B cell (primary cell): ENCODE data around the gene SLC2A13. TPM values are rescaled to one million over a fixed set of nuclear protein-coding genes. Genes with fewer than 3 reads are reported as not detected.

ENCODE experiments used
- ATAC-seq: fragments of 200-7000 bp; cut with Tn5 transposase; one replicate; pipeline ENCODE4 v1.10.0; 2021; ENCODE audit warnings: low read depth, mild to moderate bottlenecking, moderate number of reproducible peaks, moderate library complexity
- CTCF ChIA-PET: fragments of 350-600 bp; sonication (Branson Sonifier 250); formaldehyde crosslinking; loops from one replicate; lab custom pipeline; 2021; ENCODE audit warnings: antibody characterized with exemption, inconsistent platforms; lab: Charles Lee
- POLR2A ChIA-PET: fragments of 350-600 bp; sonication (Branson Sonifier 250); formaldehyde crosslinking; loops from one replicate; lab custom pipeline; 2021; ENCODE audit warnings: antibody characterized with exemption; lab: Charles Lee
- DNase-seq: peaks from one replicate; pipeline ENCODE4 v3.0.0; 2013
- H2AFZ ChIP-seq: 2 replicates; pipeline ENCODE4 v1.6.1; 2012; ENCODE audit warnings: mild to moderate bottlenecking, low read depth, low read length; ENCODE audit not compliant: insufficient read depth, poor library complexity, severe bottlenecking
- H3K27ac ChIP-seq, 2 donors: 1 replicate in 1 of 2; 2 replicates in 1 of 2; pipeline ENCODE4 v1.5.1; 2012 to 2013; ENCODE audit warnings: low read length in 2 of 2, mild to moderate bottlenecking in 2 of 2, moderate library complexity in 1 of 2
- H3K27me3 ChIP-seq, 4 experiments: fragments of 200-600 bp in 1 of 4; sonication (generic) in 1 of 4; replicated peaks in 1 of 4; 1 replicate in 2 of 4; 2 replicates in 2 of 4; pipeline versions ENCODE4 v1.6.1 to v1.7.0; 2013 to 2016; ENCODE audit warnings: low read length in 3 of 4, mild to moderate bottlenecking in 2 of 4, mixed read lengths in 1 of 4, moderate library complexity in 1 of 4; ENCODE audit not compliant: insufficient read depth in 4 of 4, control insufficient read depth in 3 of 4; ENCODE audit errors: control extremely low read depth in 1 of 4
- H3K36me3 ChIP-seq, 2 experiments: replicated peaks in 1 of 2; 1 replicate in 1 of 2; 2 replicates in 1 of 2; pipeline versions ENCODE4 v1.6.1 to v1.7.1; 2013; ENCODE audit warnings: low read length in 1 of 2; ENCODE audit not compliant: insufficient read depth in 2 of 2, control insufficient read depth in 1 of 2; ENCODE audit errors: control extremely low read depth in 1 of 2, extremely low read depth in 1 of 2
- H3K4me1 ChIP-seq, 2 donors: fragments of 200-600 bp in 1 of 2; sonication (generic) in 1 of 2; 1 replicate in 1 of 2; 2 replicates in 1 of 2; pipeline versions ENCODE4 v1.5.1 to v1.6.1; 2013 to 2017; ENCODE audit warnings: low read length in 2 of 2; ENCODE audit not compliant: control insufficient read depth in 2 of 2, insufficient read depth in 2 of 2
- H3K4me2 ChIP-seq: replicated peaks from 2 replicates; pipeline ENCODE3; 2012; ENCODE audit warnings: mild to moderate bottlenecking, low read depth, low read length; ENCODE audit not compliant: poor library complexity, severe bottlenecking
- H3K4me3 ChIP-seq, 5 experiments: fragments of 200-600 bp in 1 of 5; sonication (generic) in 1 of 5; 1 replicate in 3 of 5; 2 replicates in 2 of 5; pipeline versions ENCODE4 v1.5.1 to v1.7.0; 2011 to 2016; ENCODE audit warnings: low read length in 4 of 5, mild to moderate bottlenecking in 4 of 5, low read depth in 2 of 5, control low read depth in 1 of 5, moderate library complexity in 1 of 5; ENCODE audit not compliant: insufficient read depth in 1 of 5; ENCODE audit errors: control extremely low read depth in 1 of 5, extremely low read depth in 1 of 5
- H3K79me2 ChIP-seq: fragments of 200-600 bp; sonication (generic); one replicate; pipeline ENCODE4 v1.6.0; 2016; ENCODE audit warnings: low read length; ENCODE audit not compliant: control insufficient read depth, insufficient read depth
- H3K9ac ChIP-seq: fragments of 200-600 bp; sonication (generic); 2 replicates; pipeline ENCODE4 v1.6.1; 2017; ENCODE audit warnings: mild to moderate bottlenecking, low read length, moderate library complexity
- H3K9me3 ChIP-seq, 3 donors: one replicate each; pipeline versions ENCODE4 v1.6.1 to v1.7.1; 2013; ENCODE audit warnings: low read length in 2 of 3; ENCODE audit not compliant: control insufficient read depth in 2 of 3, insufficient read depth in 1 of 3; ENCODE audit errors: control extremely low read depth in 1 of 3
- H4K20me1 ChIP-seq: 2 replicates; pipeline ENCODE4 v1.6.0; 2012; ENCODE audit warnings: mild to moderate bottlenecking, low read length; ENCODE audit not compliant: insufficient read depth, control insufficient read depth, poor library complexity, severe bottlenecking
- H3K27ac Mint-ChIP-seq: one replicate; pipeline ENCODE4 v1.8.0; 2021; ENCODE audit warnings: mixed read lengths
- H3K27me3 Mint-ChIP-seq: one replicate; pipeline ENCODE4 v1.8.0; 2021; ENCODE audit warnings: mixed read lengths
- H3K4me1 Mint-ChIP-seq: one replicate; pipeline ENCODE4 v1.8.0; 2021; ENCODE audit warnings: mixed read lengths
- H3K4me3 Mint-ChIP-seq: one replicate; pipeline ENCODE4 v1.8.0; 2021; ENCODE audit warnings: mixed read lengths
- H3K9me3 Mint-ChIP-seq: one replicate; pipeline ENCODE4 v1.8.0; 2022; ENCODE audit warnings: mixed read lengths; ENCODE audit not compliant: insufficient read depth
- EZH2 ChIP-seq: IDR thresholded peaks from 2 replicates; pipeline ENCODE4 v1.6.1; 2012; ENCODE audit warnings: borderline replicate concordance, low read depth, mild to moderate bottlenecking, moderate library complexity, low read length; ENCODE audit not compliant: insufficient read depth, poor library complexity, severe bottlenecking
- WGBS: methylation state at CpG from one replicate; pipeline ENCODE4 v1.1.5; 2013; ENCODE audit warnings: missing lambda C conversion rate; ENCODE audit not compliant: insufficient coverage; 5-methylcytosine and 5-hydroxymethylcytosine counted together
- intact Hi-C: fragments of 100-400 bp; cut with micrococcal nuclease; formaldehyde crosslinking; loops from one replicate; pipeline ENCODE4 v1.10.0; 2022
- polyA plus RNA-seq: library from polyadenylated mRNA; depleted of rRNA; stranded (reverse); fragments of >200 nt; gene quantifications from 2 replicates; pipeline ENCODE4 v1.2.3, GENCODE V29; 2012
- total RNA-seq, 2 donors: library from RNA; stranded (reverse); fragments of 120-200 nt in 1 of 2; gene quantifications; 1 replicate in 1 of 2; 2 replicates in 1 of 2; pipeline versions ENCODE4 v1.2.3 to v1.2.4, GENCODE V29; 2013 to 2022
- TF ChIP-seq, protein P1 (sequence below): fragments of 200-600 bp; IDR thresholded peaks from one replicate; pipeline ENCODE4 v1.8.0; 2022; ENCODE audit warnings: antibody characterized with exemption, mild to moderate bottlenecking

The SLC2A13 gene
- total and polyA plus RNA-seq, 2 donors (not counting 1 experiment from before 2014, with no cell fraction given): 2.1 to 8.6 TPM

DNA sequence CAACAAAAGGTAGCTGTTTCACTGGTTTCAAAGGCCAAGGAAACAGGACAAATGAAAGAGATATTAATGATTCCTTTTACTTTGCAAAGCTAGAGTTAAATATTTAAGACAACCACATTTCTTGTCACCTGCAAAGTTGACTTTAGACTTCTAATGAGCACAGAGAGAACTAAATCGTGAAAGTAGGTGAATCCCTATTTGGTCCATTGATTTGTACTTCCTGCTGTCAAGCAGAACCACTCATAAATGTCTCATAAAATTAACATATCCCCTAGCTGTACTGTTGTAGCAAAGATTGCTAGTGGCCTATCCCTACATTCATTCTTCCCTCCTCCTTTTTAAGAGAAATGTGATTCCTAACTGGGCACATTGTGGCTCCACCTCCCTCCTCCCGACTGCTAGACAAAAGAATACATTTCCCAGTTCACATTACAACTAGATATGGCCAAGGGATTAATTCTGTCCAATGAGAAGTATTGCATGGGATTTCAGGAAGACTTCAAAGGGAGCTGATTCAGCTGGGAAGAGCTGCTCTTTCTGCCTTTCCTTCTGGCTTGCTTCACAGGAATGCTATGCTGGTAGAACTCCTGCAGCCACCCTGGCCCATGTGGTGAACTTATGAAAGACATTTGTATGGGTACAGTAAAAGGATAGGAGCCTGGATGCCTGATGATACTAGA, 258.8 kb downstream of the SLC2A13 start:
- Mint-ChIP-seq H3K9me3 (peaks cover 3% of the 10 kb centered on the region), H3K27me3 (no peaks in the 10 kb centered on the region), H3K4me3 (peak overlapping the region; percentile 18), H3K27ac (no peak overlapping the region), H3K4me1 (peaks cover 40% of the 10 kb centered on the region)
- ATAC-seq (no peak), DNase-seq (peak; percentile 10)
- Histone ChIP-seq H3K79me2 (no peaks in the 10 kb centered on the region), H3K4me2 (peak overlapping the region; percentile 45), H3K9ac (peak overlapping the region; percentile 20), H3K4me1 (peaks cover 18 to 30% of the 10 kb centered on the region in 2 donors), H2AFZ (peak overlapping the region; percentile 11), H3K27me3 (no peaks in the 10 kb centered on the region), H3K36me3 (no peaks in the 10 kb centered on the region), H3K9me3 (peaks cover 0 to 3% (median 0%) of the 10 kb centered on the region in 3 donors), H4K20me1 (no peaks in the 10 kb centered on the region), H3K27ac (peak overlapping the region in 1 of 2 donors; percentile 70), H3K4me3 (no peak overlapping the region)
- POLR2A ChIA-PET: no interaction called here
- TF ChIP-seq, protein P1, sequence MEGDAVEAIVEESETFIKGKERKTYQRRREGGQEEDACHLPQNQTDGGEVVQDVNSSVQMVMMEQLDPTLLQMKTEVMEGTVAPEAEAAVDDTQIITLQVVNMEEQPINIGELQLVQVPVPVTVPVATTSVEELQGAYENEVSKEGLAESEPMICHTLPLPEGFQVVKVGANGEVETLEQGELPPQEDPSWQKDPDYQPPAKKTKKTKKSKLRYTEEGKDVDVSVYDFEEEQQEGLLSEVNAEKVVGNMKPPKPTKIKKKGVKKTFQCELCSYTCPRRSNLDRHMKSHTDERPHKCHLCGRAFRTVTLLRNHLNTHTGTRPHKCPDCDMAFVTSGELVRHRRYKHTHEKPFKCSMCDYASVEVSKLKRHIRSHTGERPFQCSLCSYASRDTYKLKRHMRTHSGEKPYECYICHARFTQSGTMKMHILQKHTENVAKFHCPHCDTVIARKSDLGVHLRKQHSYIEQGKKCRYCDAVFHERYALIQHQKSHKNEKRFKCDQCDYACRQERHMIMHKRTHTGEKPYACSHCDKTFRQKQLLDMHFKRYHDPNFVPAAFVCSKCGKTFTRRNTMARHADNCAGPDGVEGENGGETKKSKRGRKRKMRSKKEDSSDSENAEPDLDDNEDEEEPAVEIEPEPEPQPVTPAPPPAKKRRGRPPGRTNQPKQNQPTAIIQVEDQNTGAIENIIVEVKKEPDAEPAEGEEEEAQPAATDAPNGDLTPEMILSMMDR: no peak
- no peak for TF ChIP-seq EZH2
- CTCF ChIA-PET: no interaction called here
- WGBS: no CpG with 5 or more reads among the region's 2 CpGs
- intact Hi-C loops: no loop called here

DNA sequence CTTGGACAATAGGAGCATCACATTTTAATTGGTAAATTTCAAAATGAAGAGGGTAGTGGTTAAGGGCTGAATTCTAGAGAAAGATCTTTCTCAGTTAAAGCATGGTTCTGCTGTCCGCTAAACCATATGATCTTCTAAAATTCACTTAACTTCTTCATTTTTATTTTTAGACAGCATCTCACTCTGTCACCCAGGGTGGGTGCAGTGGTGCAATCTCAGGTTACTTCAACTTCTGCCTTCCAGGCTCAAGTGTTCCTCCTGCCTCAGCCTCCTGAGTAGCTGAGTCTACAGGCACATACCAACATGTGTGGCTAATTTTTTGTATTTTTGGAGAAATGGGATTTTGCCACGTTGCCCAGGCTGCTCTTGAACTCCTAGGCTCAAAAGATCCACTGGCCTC, 259.6 kb downstream of the SLC2A13 start:
- Histone ChIP-seq H4K20me1 (no peaks in the 10 kb centered on the region), H3K36me3 (no peaks in the 10 kb centered on the region), H3K79me2 (no peaks in the 10 kb centered on the region), H3K4me2 (peak overlapping the region; percentile 45), H2AFZ (peak overlapping the region; percentile 3), H3K4me3 (no peak overlapping the region), H3K9me3 (peaks cover 0 to 3% (median 0%) of the 10 kb centered on the region in 3 donors), H3K9ac (peak overlapping the region; percentile 20), H3K27ac (peak overlapping the region; percentile 11 to 70), H3K27me3 (no peaks in the 10 kb centered on the region), H3K4me1 (peaks cover 18 to 30% of the 10 kb centered on the region in 2 donors)
- intact Hi-C loops: no loop called here
- Mint-ChIP-seq H3K27ac (peak overlapping the region; percentile 7), H3K4me1 (peaks cover 40% of the 10 kb centered on the region), H3K9me3 (peaks cover 3% of the 10 kb centered on the region), H3K4me3 (peak overlapping the region; percentile 8), H3K27me3 (no peaks in the 10 kb centered on the region)
- TF ChIP-seq, protein P1: no peak
- TF ChIP-seq EZH2: no peak
- CTCF ChIA-PET: no interaction called here
- WGBS: 100% methylated on average over 1 of the region's 2 CpGs
- POLR2A ChIA-PET: no interaction called here
- peak; percentile 20 for DNase-seq
- peak; percentile 24 for ATAC-seq
